HG03575 (cell line): ENCODE data around the gene TVP23A.

Experiments
- ATAC-seq: cut with Tn5 transposase; IDR thresholded peaks from one replicate; pipeline ENCODE4 v1.9.1; 2021; ENCODE audit not compliant: unreplicated experiment, insufficient number of reproducible peaks, low FRiP score; ENCODE audit errors: extremely low read depth

Gene TVP23A

DNA sequence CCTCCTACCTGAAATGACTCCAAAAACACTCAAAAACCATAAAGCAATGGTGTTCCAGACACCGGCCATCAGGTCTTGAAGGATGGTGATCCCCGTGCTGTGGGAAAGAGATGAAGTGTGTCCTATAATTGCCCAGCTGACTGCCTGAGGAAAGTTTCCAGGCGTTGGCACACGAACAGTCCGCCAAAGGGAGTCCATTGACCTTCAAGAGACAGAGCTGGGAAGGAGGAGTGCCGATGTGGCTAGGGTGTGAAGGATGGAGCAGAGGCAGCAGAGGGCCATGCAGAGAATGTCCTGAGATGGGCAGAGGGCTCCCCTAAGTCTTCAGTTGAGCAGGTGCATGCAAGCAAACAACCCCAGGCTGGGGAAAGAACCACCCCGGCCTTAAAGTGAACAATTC is 86.8 kb downstream of the TVP23A start:
- ATAC-seq = no peak

- no peak for ATAC-seq
Observed at GRCh38 chr16:10729104-10730048, 89.2 kb downstream of the TVP23A start.

DNA sequence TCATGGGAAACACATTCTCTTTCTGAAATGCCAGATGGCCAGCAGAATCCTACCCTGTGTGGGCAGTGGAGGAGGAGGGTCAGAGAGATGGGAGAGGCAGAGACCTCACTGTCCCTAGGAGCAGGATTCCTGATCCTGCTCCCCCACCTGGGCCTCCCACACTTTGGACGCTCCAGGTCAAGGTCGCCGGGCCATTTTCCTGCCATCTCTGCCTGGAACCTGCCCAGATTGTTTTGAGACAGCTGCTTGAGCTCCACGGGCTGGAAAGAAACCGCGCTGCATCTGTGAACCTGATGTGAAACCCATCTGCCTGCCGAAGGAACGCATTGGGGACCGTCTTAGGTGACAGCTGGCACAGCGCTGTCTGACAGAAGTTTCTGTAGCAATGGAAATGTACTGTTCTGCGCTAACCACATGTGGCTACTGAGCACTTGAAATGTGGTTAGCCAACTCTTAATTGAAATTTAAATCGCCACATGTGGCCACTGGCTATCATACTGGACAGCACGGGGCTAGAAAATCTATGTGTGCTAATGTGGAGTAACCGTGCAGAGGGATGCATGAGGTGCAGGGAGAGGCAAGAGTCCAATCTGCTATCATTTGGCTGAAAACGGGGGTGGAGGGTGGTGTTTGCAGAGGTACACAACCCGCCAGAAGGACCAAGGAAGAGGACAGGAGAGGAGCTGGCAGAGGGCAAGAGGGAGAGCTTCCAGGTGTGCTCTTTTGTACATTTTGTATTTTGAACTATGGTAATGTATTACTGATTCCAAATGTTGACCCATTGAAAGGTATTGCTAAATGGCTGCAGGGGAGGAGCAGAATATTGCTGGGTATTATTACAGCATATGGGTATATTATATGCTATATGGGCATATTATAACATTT is 90.3 kb downstream of the TVP23A start:
- ATAC-seq = no peak
